ENCODE results near the gene ECSCR. TPM values are rescaled to one million over a fixed set of nuclear protein-coding genes. Genes with fewer than 3 reads are reported as not detected.

The ECSCR gene
- total RNA-seq, 1 donor from 2014 or later = 37.1 TPM

GRCh38 chr5:139472386-139473030 is 10.0 kb upstream of the ECSCR start:
- H3K27ac ChIP-seq = peak overlapping the region; percentile 66
- intact Hi-C loops (cut with DNase I) = loop anchor here (5.0 kb wide), 1 partner anchor 35 kb away; the partner anchor contains the start of gene DNAJC18
- peaks cover 0 to 19% of the 10 kb centered on the region in 2 donors for H3K36me3 ChIP-seq
- H3K9me3 ChIP-seq = no peaks in the 10 kb centered on the region
- peaks cover 33% of the 10 kb centered on the region for H3K4me1 ChIP-seq
- H3K4me3 ChIP-seq = no peak overlapping the region
- TF ChIP-seq POLR2AphosphoS5 (IDR thresholded peaks at IDR 0.05; ENCODE audit: insufficient read depth in 1 of 2, low read depth in 1 of 2) (no peak), CTCF (IDR thresholded peaks at IDR 0.05) (no peak), POLR2A (IDR thresholded peaks at IDR 0.05) (no peak)
- no peaks in the 10 kb centered on the region for H3K27me3 ChIP-seq
- DNase-seq (ENCODE audit: extremely low spot score in 2 of 2) = no peak

GRCh38 chr5:139470821-139471300 is 8.3 kb upstream of the ECSCR start, which contains the start of gene SMIM33:
Gene SMIM33, plus strand, starts transcription at chr5:139471004. Its CDS starts 118 bp downstream, at chr5:139471122.
- Histone ChIP-seq H3K27ac (no peak within 1 kb of the TSS), H3K4me1 (peaks cover 33% of the 10 kb centered on the region), H3K4me3 (no peak within 1 kb of the TSS), H3K36me3 (peaks cover 0 to 3% of the 10 kb centered on the region in 2 donors), H3K9me3 (no peaks in the 10 kb centered on the region), H3K27me3 (no peaks in the 10 kb centered on the region)
- no peak for DNase-seq (ENCODE audit: extremely low spot score in 2 of 2)
- TF ChIP-seq CTCF (IDR thresholded peaks at IDR 0.05) = no peak
- TF ChIP-seq POLR2AphosphoS5 (IDR thresholded peaks at IDR 0.05; ENCODE audit: insufficient read depth in 1 of 2, low read depth in 1 of 2) = no peak
- no peak for TF ChIP-seq POLR2A (IDR thresholded peaks at IDR 0.05)
- intact Hi-C loops (cut with DNase I) = loop anchor here (5.0 kb wide), 1 partner anchor 34 kb away; the partner anchor contains the start of gene DNAJC18

GRCh38 chr5:139468421-139468931 is 5.9 kb upstream of the ECSCR start:
- Histone ChIP-seq H3K36me3 (no peaks in the 10 kb centered on the region), H3K9me3 (no peaks in the 10 kb centered on the region), H3K4me3 (no peak overlapping the region), H3K27ac (no peak overlapping the region), H3K4me1 (peaks cover 12% of the 10 kb centered on the region), H3K27me3 (no peaks in the 10 kb centered on the region)
- TF ChIP-seq POLR2AphosphoS5 (IDR thresholded peaks at IDR 0.05; ENCODE audit: insufficient read depth in 1 of 2, low read depth in 1 of 2) = no peak
- no peak for TF ChIP-seq POLR2A (IDR thresholded peaks at IDR 0.05)
- TF ChIP-seq CTCF (IDR thresholded peaks at IDR 0.05) = no peak
- intact Hi-C loops (cut with DNase I) = no loop called here
- DNase-seq (ENCODE audit: extremely low spot score in 2 of 2) = no peak

GRCh38 chr5:139461698-139462097 is 845 bp downstream of the ECSCR start:
- intact Hi-C loops (cut with DNase I) = no loop called here
- no peak overlapping the region for H3K27ac ChIP-seq
- no peaks in the 10 kb centered on the region for H3K9me3 ChIP-seq
- peak overlapping the region; percentile 10 to 37 for H3K4me3 ChIP-seq
- DNase-seq (ENCODE audit: extremely low spot score in 2 of 2) = no peak
- no peak for TF ChIP-seq POLR2A (IDR thresholded peaks at IDR 0.05)
- TF ChIP-seq POLR2AphosphoS5 (IDR thresholded peaks at IDR 0.05; ENCODE audit: insufficient read depth in 1 of 2, low read depth in 1 of 2) = no peak
- TF ChIP-seq CTCF (IDR thresholded peaks at IDR 0.05) = no peak
- H3K4me1 ChIP-seq = peaks cover 10% of the 10 kb centered on the region
- H3K27me3 ChIP-seq = no peaks in the 10 kb centered on the region
- H3K36me3 ChIP-seq = no peaks in the 10 kb centered on the region

GRCh38 chr5:139461176-139461575 is 1.4 kb downstream of the ECSCR start:
- Histone ChIP-seq H3K36me3 (no peaks in the 10 kb centered on the region), H3K27ac (peak overlapping the region; percentile 12), H3K4me1 (peaks cover 10% of the 10 kb centered on the region), H3K9me3 (no peaks in the 10 kb centered on the region), H3K4me3 (peak overlapping the region; percentile 10 to 37), H3K27me3 (no peaks in the 10 kb centered on the region)
- DNase-seq (ENCODE audit: extremely low spot score in 2 of 2) = no peak
- no peak for TF ChIP-seq POLR2AphosphoS5 (IDR thresholded peaks at IDR 0.05; ENCODE audit: insufficient read depth in 1 of 2, low read depth in 1 of 2)
- no peak for TF ChIP-seq CTCF (IDR thresholded peaks at IDR 0.05)
- no peak for TF ChIP-seq POLR2A (IDR thresholded peaks at IDR 0.05)
- intact Hi-C loops (cut with DNase I) = no loop called here

Data from vagina (tissue), 2 donors.